ENCODE data around the gene MTUS2.

MTUS2 gene

GRCh38 chr13:29402166-29402636, 582.1 kb downstream of the MTUS2 start:
- DNase-seq (ENCODE audit: low read depth) = no peak

GRCh38 chr13:29405401-29405800, 585.3 kb downstream of the MTUS2 start:
- no peak for DNase-seq (ENCODE audit: low read depth)

- no peak for DNase-seq (ENCODE audit: low read depth)
These were observed 591.3 kb downstream of the MTUS2 start for GRCh38 chr13:29411481-29411880.

- DNase-seq (ENCODE audit: low read depth) = no peak
These were observed 597.9 kb downstream of the MTUS2 start for GRCh38 chr13:29418026-29418425.

- DNase-seq (ENCODE audit: low read depth) = no peak
These were observed 601.0 kb downstream of the MTUS2 start for GRCh38 chr13:29421118-29421517.

GRCh38 chr13:29422015-29422414, 601.9 kb downstream of the MTUS2 start:
- no peak for DNase-seq (ENCODE audit: low read depth)

- DNase-seq (ENCODE audit: low read depth) = no peak
These were observed 602.9 kb downstream of the MTUS2 start for GRCh38 chr13:29423050-29423449.

GRCh38 chr13:29427937-29428309, 607.8 kb downstream of the MTUS2 start:
- no peak for DNase-seq (ENCODE audit: low read depth)

GRCh38 chr13:29428310-29429181, 608.4 kb downstream of the MTUS2 start:
- DNase-seq (ENCODE audit: low read depth) = no peak

- no peak for DNase-seq (ENCODE audit: low read depth)
These were observed 609.3 kb downstream of the MTUS2 start for GRCh38 chr13:29429286-29429900.

GRCh38 chr13:29434217-29434945, 614.2 kb downstream of the MTUS2 start:
- no peak for DNase-seq (ENCODE audit: low read depth)

- DNase-seq (ENCODE audit: low read depth) = no peak
These were observed 615.2 kb downstream of the MTUS2 start for GRCh38 chr13:29435125-29435911.

- DNase-seq (ENCODE audit: low read depth) = no peak
These were observed 616.2 kb downstream of the MTUS2 start for GRCh38 chr13:29436291-29436690.

- no peak for DNase-seq (ENCODE audit: low read depth)
These were observed 616.7 kb downstream of the MTUS2 start for GRCh38 chr13:29436721-29437280.

- no peak for DNase-seq (ENCODE audit: low read depth)
These were observed 618.6 kb downstream of the MTUS2 start for GRCh38 chr13:29438769-29439168.

- no peak for DNase-seq (ENCODE audit: low read depth)
These were observed 619.7 kb downstream of the MTUS2 start for GRCh38 chr13:29439601-29440388.

- no peak for DNase-seq (ENCODE audit: low read depth)
These were observed 621.2 kb downstream of the MTUS2 start for GRCh38 chr13:29441306-29441705.

- no peak for DNase-seq (ENCODE audit: low read depth)
These were observed 625.9 kb downstream of the MTUS2 start for GRCh38 chr13:29446016-29446415.

- no peak for DNase-seq (ENCODE audit: low read depth)
These were observed 628.0 kb downstream of the MTUS2 start for GRCh38 chr13:29448174-29448573.

- no peak for DNase-seq (ENCODE audit: low read depth)
These were observed 629.6 kb downstream of the MTUS2 start for GRCh38 chr13:29449726-29450125.

- DNase-seq (ENCODE audit: low read depth) = no peak
These were observed 631.8 kb downstream of the MTUS2 start for GRCh38 chr13:29451976-29452375.
